H9 (cell line): ENCODE measurements around the gene BCAP29. TPM values are rescaled to one million over a fixed set of nuclear protein-coding genes. Genes with fewer than 3 reads are reported as not detected.

Experiments used
- DNase-seq: peaks from one replicate; pipeline ENCODE4 v3.0.0-alpha.2; 2017
- H2AFZ ChIP-seq: one replicate; pipeline ENCODE4 v1.6.1; 2013; ENCODE audit warnings: mild to moderate bottlenecking, low read length, control low read depth, moderate library complexity
- H2AK5ac ChIP-seq: 2 replicates; pipeline ENCODE4 v1.6.1; 2013; ENCODE audit warnings: low read length, control low read depth, mixed read lengths; ENCODE audit not compliant: insufficient read length
- H2BK120ac ChIP-seq: one replicate; pipeline ENCODE4 v1.6.1; 2013; ENCODE audit warnings: low read depth, mild to moderate bottlenecking, low read length, control low read depth, inconsistent platforms; ENCODE audit not compliant: poor library complexity, severe bottlenecking
- H2BK12ac ChIP-seq: 2 replicates; pipeline ENCODE4 v1.6.1; 2013; ENCODE audit warnings: low read length, control low read depth, mixed read lengths, low read depth; ENCODE audit not compliant: insufficient read length
- H2BK15ac ChIP-seq: 2 replicates; pipeline ENCODE4 v1.6.1; 2013; ENCODE audit warnings: low read depth, low read length, control low read depth
- H2BK20ac ChIP-seq: one replicate; pipeline ENCODE4 v1.6.1; 2013; ENCODE audit warnings: low read depth, mild to moderate bottlenecking, low read length, control low read depth, inconsistent platforms; ENCODE audit not compliant: poor library complexity, severe bottlenecking
- H2BK5ac ChIP-seq: 2 replicates; pipeline ENCODE4 v1.6.1; 2013; ENCODE audit warnings: low read length, control low read depth, mixed read lengths; ENCODE audit not compliant: insufficient read length
- H3K14ac ChIP-seq: 2 replicates; pipeline ENCODE4 v1.6.1; 2013; ENCODE audit warnings: low read length, control low read depth; ENCODE audit not compliant: insufficient read depth
- H3K18ac ChIP-seq: 2 replicates; pipeline ENCODE4 v1.6.1; 2013; ENCODE audit warnings: low read depth, mild to moderate bottlenecking, mixed read lengths, low read length, control low read depth; ENCODE audit not compliant: insufficient read length
- H3K23ac ChIP-seq: 2 replicates; pipeline ENCODE4 v1.6.1; 2013; ENCODE audit warnings: low read length, control low read depth, mixed read lengths, low read depth; ENCODE audit not compliant: insufficient read length
- H3K23me2 ChIP-seq: 2 replicates; pipeline ENCODE4 v1.6.1; 2013; ENCODE audit warnings: low read depth, mild to moderate bottlenecking, mixed read lengths, low read length, control low read depth; ENCODE audit not compliant: insufficient read length, poor library complexity, severe bottlenecking
- H3K27ac ChIP-seq: 2 replicates; pipeline ENCODE4 v1.5.1; 2013; ENCODE audit warnings: low read length, control low read depth, mixed read lengths, low read depth; ENCODE audit not compliant: insufficient read length
- H3K27me3 ChIP-seq: 2 replicates; pipeline ENCODE4 v1.6.1; 2013; ENCODE audit warnings: low read length, control low read depth, inconsistent platforms; ENCODE audit not compliant: insufficient read depth
- H3K4ac ChIP-seq: 2 replicates; pipeline ENCODE4 v1.6.1; 2013; ENCODE audit warnings: low read depth, mild to moderate bottlenecking, control low read depth, inconsistent platforms, low read length, moderate library complexity
- H3K4me1 ChIP-seq: 2 replicates; pipeline ENCODE4 v1.6.1; 2013; ENCODE audit warnings: low read length, control low read depth, inconsistent platforms; ENCODE audit not compliant: insufficient read depth
- H3K4me2 ChIP-seq: 2 replicates; pipeline ENCODE4 v1.6.1; 2013; ENCODE audit warnings: low read length, control low read depth, mixed read lengths; ENCODE audit not compliant: insufficient read length, insufficient read depth
- H3K56ac ChIP-seq: 2 replicates; pipeline ENCODE4 v1.6.1; 2013; ENCODE audit warnings: low read depth, mild to moderate bottlenecking, mixed read lengths, low read length, control low read depth; ENCODE audit not compliant: insufficient read length
- H3K79me1 ChIP-seq: 2 replicates; pipeline ENCODE4 v1.6.1; 2013; ENCODE audit warnings: low read depth, mild to moderate bottlenecking, moderate library complexity, low read length, control low read depth, inconsistent platforms; ENCODE audit not compliant: insufficient read depth, poor library complexity, severe bottlenecking
- H3K79me2 ChIP-seq: 2 replicates; pipeline ENCODE4 v1.6.1; 2013; ENCODE audit warnings: low read length, control low read depth, inconsistent platforms; ENCODE audit not compliant: insufficient read depth
- H3K9ac ChIP-seq: 2 replicates; pipeline ENCODE4 v1.6.1; 2013; ENCODE audit warnings: low read length, control low read depth, mixed read lengths; ENCODE audit not compliant: insufficient read length; ENCODE audit errors: extremely low read depth
- H3K9me3 ChIP-seq: one replicate; pipeline ENCODE4 v1.6.1; 2013; ENCODE audit warnings: low read depth, low read length, inconsistent platforms; ENCODE audit not compliant: control insufficient read depth
- H3T11ph ChIP-seq: one replicate; pipeline ENCODE4 v1.6.1; 2013; ENCODE audit warnings: mild to moderate bottlenecking, low read length, control low read depth, inconsistent platforms
- H4K20me1 ChIP-seq: one replicate; pipeline ENCODE4 v1.6.1; 2013; ENCODE audit not compliant: control insufficient read depth, insufficient read length, insufficient read depth
- H4K5ac ChIP-seq: 2 replicates; pipeline ENCODE4 v1.6.1; 2013; ENCODE audit warnings: low read depth, mild to moderate bottlenecking, mixed read lengths, low read length, control low read depth; ENCODE audit not compliant: insufficient read length
- H4K8ac ChIP-seq: replicated peaks from 2 replicates; pipeline ENCODE4 v1.6.1; 2013; ENCODE audit warnings: low read length, control low read depth, mixed read lengths, low read depth; ENCODE audit not compliant: insufficient read length
- H4K91ac ChIP-seq: 2 replicates; pipeline ENCODE4 v1.6.1; 2013; ENCODE audit warnings: low read depth, mild to moderate bottlenecking, moderate library complexity, mixed read lengths, low read length, control low read depth; ENCODE audit not compliant: insufficient read length
- H3K27ac Mint-ChIP-seq, 3 experiments: 2 replicates in 2 of 3; 3 replicates in 1 of 3; pipeline ENCODE4 v1.8.0; 2020 to 2021; ENCODE audit warnings: mixed read lengths in 3 of 3, mild to moderate bottlenecking in 1 of 3, moderate library complexity in 1 of 3
- H3K27me3 Mint-ChIP-seq: 2 replicates; pipeline ENCODE4 v1.8.0; 2021; ENCODE audit warnings: low read depth, mild to moderate bottlenecking, moderate library complexity, mixed read lengths
- H3K36me3 Mint-ChIP-seq, 3 experiments: 2 replicates in 2 of 3; 3 replicates in 1 of 3; pipeline ENCODE4 v1.8.0; 2020 to 2021; ENCODE audit warnings: low read depth in 3 of 3, mixed read lengths in 3 of 3; ENCODE audit not compliant: insufficient read depth in 1 of 3
- H3K4me1 Mint-ChIP-seq, 2 experiments: 2 replicates each; pipeline ENCODE4 v1.8.0; 2020; ENCODE audit warnings: mixed read lengths in 2 of 2
- H3K4me3 Mint-ChIP-seq, 2 experiments: 2 replicates in 1 of 2; 3 replicates in 1 of 2; pipeline ENCODE4 v1.8.0; 2020 to 2021; ENCODE audit warnings: mild to moderate bottlenecking in 2 of 2, mixed read lengths in 2 of 2, moderate library complexity in 1 of 2
- H3K9me3 Mint-ChIP-seq, 2 experiments: 2 replicates in 1 of 2; 3 replicates in 1 of 2; pipeline ENCODE4 v1.8.0; 2020; ENCODE audit warnings: mild to moderate bottlenecking in 2 of 2, mixed read lengths in 2 of 2, moderate library complexity in 1 of 2
- WGBS: extraction: QIAGEN DNeasy Blood & Tissue Kit; methylation state at CpG from one replicate; pipeline ENCODE4 v1.1.7; 2013; ENCODE audit warnings: missing lambda C conversion rate, low lambda C conversion rate, mixed read lengths; ENCODE audit not compliant: insufficient read length; ENCODE audit errors: extremely low coverage; 5-methylcytosine and 5-hydroxymethylcytosine counted together
- total RNA-seq: library from RNA; stranded (reverse); gene quantifications from 2 replicates; pipeline ENCODE4 v1.2.1, GENCODE V29; 2021
- TF ChIP-seq, protein P1 (sequence below): fragments of 200-600 bp; sonication (generic); conservative IDR thresholded peaks from 3 replicates; pipeline ENCODE4 v1.8.0; 2021; ENCODE audit warnings: antibody characterized with exemption, mild to moderate bottlenecking

The BCAP29 gene
- total RNA-seq, 1 experiment from 2014 or later = 30.6 TPM

DNA sequence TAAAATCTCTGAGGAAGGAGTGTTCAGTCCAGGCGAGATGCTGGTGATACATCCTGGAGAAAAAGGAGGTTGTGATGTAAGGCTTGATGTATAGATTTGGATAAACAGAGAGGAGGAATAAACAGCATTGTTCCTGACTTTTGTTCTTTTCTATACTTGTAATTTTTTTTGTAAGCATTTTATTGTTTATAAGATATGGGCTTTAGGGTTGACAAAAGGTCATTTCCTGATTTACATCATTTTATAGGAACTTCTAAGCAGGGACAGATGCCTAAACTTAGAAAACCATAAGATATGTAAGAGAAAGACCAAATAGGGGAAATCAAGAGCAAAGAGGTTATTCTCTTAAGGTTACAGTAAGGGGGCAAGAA is 63.9 kb downstream of the BCAP29 start:
- H3K27ac ChIP-seq = no peak overlapping the region
- Mint-ChIP-seq H3K27ac (no peak overlapping the region), H3K4me3 (no peak overlapping the region), H3K9me3 (peaks cover 4% of the 10 kb centered on the region in 2 experiments; a peak in 3 of 5 replicates), H3K36me3 (no peaks in the 10 kb centered on the region), H3K4me1 (no peaks in the 10 kb centered on the region), H3K27me3 (peaks cover 9% of the 10 kb centered on the region)
- H4K20me1 ChIP-seq = no peaks in the 10 kb centered on the region
- no peaks in the 10 kb centered on the region for H3K27me3 ChIP-seq
- no peak for DNase-seq
- no peak overlapping the region for H3K56ac ChIP-seq
- H4K91ac ChIP-seq = no peak overlapping the region
- H2BK15ac ChIP-seq = no peak overlapping the region
- H2BK120ac ChIP-seq = no peak overlapping the region
- H3K23ac ChIP-seq = no peak overlapping the region
- no peak overlapping the region for H3K18ac ChIP-seq
- H3K23me2 ChIP-seq = no peaks in the 10 kb centered on the region
- no peak overlapping the region for H3K14ac ChIP-seq
- no peaks in the 10 kb centered on the region for H3K79me1 ChIP-seq
- no peak overlapping the region for H2AFZ ChIP-seq
- no peak overlapping the region for H2BK20ac ChIP-seq
- no peak overlapping the region for H3T11ph ChIP-seq
- WGBS = no CpG with 5 or more reads among the region's 1 CpG
- no peak overlapping the region for H3K9ac ChIP-seq
- no peaks in the 10 kb centered on the region for H3K79me2 ChIP-seq
- no peak overlapping the region for H4K5ac ChIP-seq
- H3K9me3 ChIP-seq = no peaks in the 10 kb centered on the region
- no peak overlapping the region for H2BK12ac ChIP-seq
- H3K4ac ChIP-seq = no peak overlapping the region
- TF ChIP-seq, protein P1, sequence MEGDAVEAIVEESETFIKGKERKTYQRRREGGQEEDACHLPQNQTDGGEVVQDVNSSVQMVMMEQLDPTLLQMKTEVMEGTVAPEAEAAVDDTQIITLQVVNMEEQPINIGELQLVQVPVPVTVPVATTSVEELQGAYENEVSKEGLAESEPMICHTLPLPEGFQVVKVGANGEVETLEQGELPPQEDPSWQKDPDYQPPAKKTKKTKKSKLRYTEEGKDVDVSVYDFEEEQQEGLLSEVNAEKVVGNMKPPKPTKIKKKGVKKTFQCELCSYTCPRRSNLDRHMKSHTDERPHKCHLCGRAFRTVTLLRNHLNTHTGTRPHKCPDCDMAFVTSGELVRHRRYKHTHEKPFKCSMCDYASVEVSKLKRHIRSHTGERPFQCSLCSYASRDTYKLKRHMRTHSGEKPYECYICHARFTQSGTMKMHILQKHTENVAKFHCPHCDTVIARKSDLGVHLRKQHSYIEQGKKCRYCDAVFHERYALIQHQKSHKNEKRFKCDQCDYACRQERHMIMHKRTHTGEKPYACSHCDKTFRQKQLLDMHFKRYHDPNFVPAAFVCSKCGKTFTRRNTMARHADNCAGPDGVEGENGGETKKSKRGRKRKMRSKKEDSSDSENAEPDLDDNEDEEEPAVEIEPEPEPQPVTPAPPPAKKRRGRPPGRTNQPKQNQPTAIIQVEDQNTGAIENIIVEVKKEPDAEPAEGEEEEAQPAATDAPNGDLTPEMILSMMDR = no peak
- no peak overlapping the region for H4K8ac ChIP-seq
- H2BK5ac ChIP-seq = no peak overlapping the region
- H2AK5ac ChIP-seq = no peak overlapping the region
- no peaks in the 10 kb centered on the region for H3K4me1 ChIP-seq
- H3K4me2 ChIP-seq = no peak overlapping the region
